ENCODE data around the gene LPP. TPM values are rescaled to one million over a fixed set of nuclear protein-coding genes. Genes with fewer than 3 reads are reported as not detected.
A peak's percentile ranks its signal among the peaks of the same experiment; 100 is the strongest.

The LPP gene
- total RNA-seq, 4 donors from 2014 or later = 109 to 170 (median 132) TPM

DNA sequence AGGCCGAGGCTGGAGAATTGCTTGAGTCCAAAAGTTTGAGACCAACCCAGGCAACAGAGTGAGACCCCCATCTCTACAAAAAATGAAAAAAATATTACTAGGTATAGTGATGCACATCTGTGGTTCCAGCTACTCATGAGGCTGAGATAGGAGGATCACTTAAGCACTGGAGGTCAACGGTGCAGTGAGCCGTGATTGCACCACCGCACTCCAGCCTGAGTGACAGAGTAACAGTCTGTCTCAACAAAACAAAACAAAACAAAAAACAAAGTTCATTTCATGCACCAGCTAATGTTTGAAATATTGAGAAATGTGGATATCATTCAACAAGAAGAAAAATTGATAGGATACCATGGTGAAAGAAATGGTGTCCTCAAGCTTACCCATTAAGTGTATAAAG is 567.4 kb downstream of the LPP start:
- H3K27ac ChIP-seq = no peak overlapping the region
- H3K36me3 ChIP-seq = no peaks in the 10 kb centered on the region
- H3K4me1 ChIP-seq = no peaks in the 10 kb centered on the region
- DNase-seq = no peak
- H3K9me3 ChIP-seq = no peaks in the 10 kb centered on the region
- TF ChIP-seq, protein P1, sequence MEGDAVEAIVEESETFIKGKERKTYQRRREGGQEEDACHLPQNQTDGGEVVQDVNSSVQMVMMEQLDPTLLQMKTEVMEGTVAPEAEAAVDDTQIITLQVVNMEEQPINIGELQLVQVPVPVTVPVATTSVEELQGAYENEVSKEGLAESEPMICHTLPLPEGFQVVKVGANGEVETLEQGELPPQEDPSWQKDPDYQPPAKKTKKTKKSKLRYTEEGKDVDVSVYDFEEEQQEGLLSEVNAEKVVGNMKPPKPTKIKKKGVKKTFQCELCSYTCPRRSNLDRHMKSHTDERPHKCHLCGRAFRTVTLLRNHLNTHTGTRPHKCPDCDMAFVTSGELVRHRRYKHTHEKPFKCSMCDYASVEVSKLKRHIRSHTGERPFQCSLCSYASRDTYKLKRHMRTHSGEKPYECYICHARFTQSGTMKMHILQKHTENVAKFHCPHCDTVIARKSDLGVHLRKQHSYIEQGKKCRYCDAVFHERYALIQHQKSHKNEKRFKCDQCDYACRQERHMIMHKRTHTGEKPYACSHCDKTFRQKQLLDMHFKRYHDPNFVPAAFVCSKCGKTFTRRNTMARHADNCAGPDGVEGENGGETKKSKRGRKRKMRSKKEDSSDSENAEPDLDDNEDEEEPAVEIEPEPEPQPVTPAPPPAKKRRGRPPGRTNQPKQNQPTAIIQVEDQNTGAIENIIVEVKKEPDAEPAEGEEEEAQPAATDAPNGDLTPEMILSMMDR (IDR thresholded peaks at IDR 0.05) = no peak
- no peak for TF ChIP-seq POLR2A (IDR thresholded peaks at IDR 0.05)
- no peak overlapping the region for H3K4me3 ChIP-seq
- no peaks in the 10 kb centered on the region for H3K27me3 ChIP-seq

DNA sequence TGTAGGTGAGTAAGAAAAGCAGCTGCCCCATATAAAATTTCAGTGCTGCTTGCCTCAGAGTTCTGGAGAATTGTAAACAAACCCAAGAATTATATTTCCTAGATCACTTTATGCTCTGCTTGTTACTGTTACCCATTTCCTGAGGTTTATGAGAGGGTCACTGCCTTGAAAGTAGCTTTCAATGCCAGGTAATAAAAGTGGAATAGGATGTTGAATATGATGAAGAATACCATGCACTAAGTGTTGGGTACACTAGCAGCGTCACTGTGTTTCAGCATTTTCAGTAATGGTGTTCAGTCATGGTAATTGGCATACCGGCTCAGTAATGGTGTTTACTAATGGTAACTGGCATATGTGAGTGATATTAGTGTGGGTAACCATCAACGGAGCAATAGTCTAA is 568.0 kb downstream of the LPP start:
- Histone ChIP-seq H3K9me3 (no peaks in the 10 kb centered on the region), H3K36me3 (no peaks in the 10 kb centered on the region), H3K4me3 (no peak overlapping the region), H3K27me3 (no peaks in the 10 kb centered on the region), H3K27ac (no peak overlapping the region), H3K4me1 (no peaks in the 10 kb centered on the region)
- no peak for DNase-seq
- TF ChIP-seq, protein P1 (IDR thresholded peaks at IDR 0.05) = no peak
- no peak for TF ChIP-seq POLR2A (IDR thresholded peaks at IDR 0.05)

DNA sequence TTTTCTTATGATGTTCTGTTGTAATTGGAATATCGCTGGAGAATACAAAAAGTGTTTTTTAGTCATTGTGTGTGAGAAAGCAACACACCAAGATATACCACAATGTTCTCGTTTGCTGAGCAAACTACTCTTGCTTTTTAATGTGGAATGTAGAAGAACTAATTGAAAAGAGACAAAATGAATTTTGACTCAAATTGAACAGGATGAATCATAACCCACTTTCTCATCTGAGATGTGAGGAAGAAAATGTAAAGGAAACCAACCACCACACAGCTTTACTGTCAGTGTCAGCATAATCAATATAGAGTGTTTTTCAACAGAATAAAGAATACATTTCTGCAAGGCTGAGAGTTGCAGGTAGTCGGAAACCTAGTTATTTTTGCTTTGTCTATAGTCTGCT is 569.0 kb downstream of the LPP start:
- Histone ChIP-seq H3K27ac (no peak overlapping the region), H3K9me3 (no peaks in the 10 kb centered on the region)

DNA sequence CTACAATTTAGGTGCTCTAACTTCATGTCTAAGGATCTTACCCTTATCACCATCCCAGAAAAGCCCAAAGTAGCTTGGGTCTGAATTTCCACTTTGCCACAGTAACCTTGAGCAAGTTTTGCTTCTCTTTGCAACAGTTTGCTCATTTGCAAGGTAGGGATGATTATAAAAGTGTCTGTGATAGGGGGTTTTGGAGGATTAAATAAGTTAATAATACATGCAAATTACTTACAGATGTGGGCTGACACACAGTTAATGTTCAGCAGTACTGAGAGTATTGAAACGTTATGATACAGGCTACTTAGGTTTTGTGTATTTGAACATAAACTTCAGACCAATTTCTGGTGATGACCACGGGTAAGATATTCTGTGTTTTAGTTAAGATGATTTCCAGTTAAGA is 573.1 kb downstream of the LPP start:
- Histone ChIP-seq H3K27me3 (no peaks in the 10 kb centered on the region), H3K36me3 (no peaks in the 10 kb centered on the region), H3K9me3 (no peaks in the 10 kb centered on the region), H3K4me3 (no peak overlapping the region), H3K4me1 (peaks cover 0 to 4% (median 0%) of the 10 kb centered on the region in 4 donors), H3K27ac (no peak overlapping the region)
- TF ChIP-seq, protein P1 (IDR thresholded peaks at IDR 0.05) = no peak
- TF ChIP-seq POLR2A (IDR thresholded peaks at IDR 0.05) = no peak
- no peak for DNase-seq

More for the DNA sequence above, 569.0 kb downstream of the LPP start:
- Histone ChIP-seq H3K4me1 (no peaks in the 10 kb centered on the region), H3K4me3 (no peak overlapping the region), H3K36me3 (no peaks in the 10 kb centered on the region), H3K27me3 (no peaks in the 10 kb centered on the region)
- TF ChIP-seq, protein P1 (IDR thresholded peaks at IDR 0.05) = no peak
- TF ChIP-seq POLR2A (IDR thresholded peaks at IDR 0.05) = no peak
- DNase-seq = no peak

DNA sequence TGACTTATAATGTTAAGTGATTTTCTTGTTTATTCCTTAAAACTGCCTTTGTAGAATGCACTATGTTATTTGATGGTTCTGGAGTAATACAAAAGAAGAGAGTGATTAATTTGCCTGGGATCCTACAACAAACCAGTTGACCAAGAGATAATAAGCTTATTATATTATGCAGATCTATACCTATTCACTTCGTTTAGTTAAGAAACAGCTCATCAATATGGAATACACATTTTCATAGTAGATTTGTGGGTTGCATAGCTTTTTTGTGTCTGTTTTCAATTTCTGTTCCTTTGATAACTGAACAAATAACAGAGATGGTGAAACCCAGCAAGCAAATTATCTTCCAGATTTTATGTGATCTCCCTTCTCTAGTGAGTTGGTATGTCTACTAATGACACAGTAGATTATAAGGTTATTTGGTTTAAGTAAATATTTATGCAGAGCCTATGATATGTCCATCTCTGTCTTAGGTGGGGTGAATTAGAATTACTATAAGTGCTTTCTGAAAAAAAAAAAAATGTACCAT is 574.5 kb downstream of the LPP start:
- no peak for DNase-seq
- H3K4me3 ChIP-seq = no peak overlapping the region
- no peak for TF ChIP-seq POLR2A (IDR thresholded peaks at IDR 0.05)
- TF ChIP-seq, protein P1 (IDR thresholded peaks at IDR 0.05) = no peak
- H3K27ac ChIP-seq = no peak overlapping the region
- no peaks in the 10 kb centered on the region for H3K27me3 ChIP-seq
- no peaks in the 10 kb centered on the region for H3K9me3 ChIP-seq
- no peaks in the 10 kb centered on the region for H3K36me3 ChIP-seq
- peaks cover 0 to 4% (median 0%) of the 10 kb centered on the region in 4 donors for H3K4me1 ChIP-seq

DNA sequence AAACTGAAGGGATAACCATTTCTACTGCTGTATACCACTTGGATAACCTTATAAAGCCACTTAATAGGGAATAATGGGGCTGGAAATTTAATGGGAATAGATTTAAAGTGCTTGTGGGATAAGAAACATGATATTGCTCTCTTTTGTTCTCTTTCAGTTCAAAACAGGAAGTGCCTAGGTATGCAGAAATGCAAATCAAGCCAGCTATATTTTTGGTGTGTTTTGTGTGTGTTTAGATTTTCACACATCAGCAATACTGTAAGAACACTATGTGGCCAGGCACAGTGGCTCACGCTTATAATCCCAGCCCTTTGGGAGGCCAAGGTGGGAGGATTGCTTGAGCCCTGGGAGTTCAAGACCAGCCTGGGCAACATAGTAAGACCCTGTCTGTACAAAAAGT is 575.5 kb downstream of the LPP start:
- Histone ChIP-seq H3K9me3 (no peaks in the 10 kb centered on the region), H3K4me1 (peaks cover 0 to 4% (median 0%) of the 10 kb centered on the region in 4 donors), H3K4me3 (no peak overlapping the region), H3K27me3 (no peaks in the 10 kb centered on the region), H3K36me3 (no peaks in the 10 kb centered on the region), H3K27ac (peak overlapping the region in 1 of 4 donors; percentile 20)
- DNase-seq = no peak
- TF ChIP-seq POLR2A (IDR thresholded peaks at IDR 0.05) = no peak
- TF ChIP-seq, protein P1 (IDR thresholded peaks at IDR 0.05) = no peak

Measured in Peyer's patch (tissue), 4 donors.